HepG2 (cell line): ENCODE data around the gene OR2B3. TPM values are rescaled to one million over a fixed set of nuclear protein-coding genes. Genes with fewer than 3 reads are reported as not detected.

Experiments
- FOXC1 ChIP-seq: sonication (generic); formaldehyde crosslinking; IDR thresholded peaks from 2 replicates; pipeline ENCODE4 v1.8.0; 2022; ENCODE audit warnings: mild to moderate bottlenecking, missing genetic modification reagents, borderline replicate concordance
- HMGXB4 ChIP-seq, 2 experiments: sonication (generic) in 1 of 2; formaldehyde crosslinking in 1 of 2; IDR thresholded peaks; 2 replicates each; pipeline versions ENCODE4 v1.4.0 to v1.6.1; 2018 to 2020; ENCODE audit warnings: missing genetic modification reagents in 2 of 2, borderline replicate concordance in 1 of 2, low read depth in 1 of 2, mild to moderate bottlenecking in 1 of 2, missing biosample characterization in 1 of 2
- MAZ ChIP-seq, 2 experiments: sonication (generic) in 1 of 2; formaldehyde crosslinking in 1 of 2; IDR thresholded peaks; 2 replicates each; pipeline versions ENCODE4 v1.5.0 to v1.6.1; 2012 to 2020; ENCODE audit warnings: low read depth in 2 of 2, mild to moderate bottlenecking in 2 of 2, borderline replicate concordance in 1 of 2, improper control_type of control experiment in 1 of 2, low read length in 1 of 2, missing genetic modification reagents in 1 of 2, moderate library complexity in 1 of 2
- MTA1 ChIP-seq: sonication (generic); formaldehyde crosslinking; IDR thresholded peaks from 2 replicates; pipeline ENCODE4 v1.4.0; 2020; ENCODE audit warnings: missing genetic modification reagents, mild to moderate bottlenecking, borderline replicate concordance
- MTA3 ChIP-seq: sonication (generic); formaldehyde crosslinking; IDR thresholded peaks from 2 replicates; pipeline ENCODE4 v1.4.0; 2020; ENCODE audit warnings: missing genetic modification reagents
- RAD21 ChIP-seq: fragments of 450-650 bp; formaldehyde crosslinking; IDR thresholded peaks from 2 replicates; pipeline ENCODE4 v1.5.0; 2020; ENCODE audit warnings: mild to moderate bottlenecking
- RFXANK ChIP-seq: IDR thresholded peaks from 2 replicates; pipeline ENCODE4 v1.6.1; 2016
- SIX1 ChIP-seq: sonication (generic); formaldehyde crosslinking; IDR thresholded peaks from 2 replicates; pipeline ENCODE4 v1.4.0; 2020; ENCODE audit warnings: missing genetic modification reagents, borderline replicate concordance
- TFDP1 ChIP-seq: IDR thresholded peaks from 2 replicates; pipeline ENCODE4 v1.6.1; 2016; ENCODE audit warnings: missing compliant biosample characterization, missing genetic modification reagents, borderline replicate concordance
- UBTF ChIP-seq: sonication (generic); formaldehyde crosslinking; IDR thresholded peaks from 2 replicates; pipeline ENCODE4 v1.4.0; 2020; ENCODE audit warnings: mild to moderate bottlenecking, missing genetic modification reagents
- ZMYM4 ChIP-seq: sonication (generic); formaldehyde crosslinking; IDR thresholded peaks from 2 replicates; pipeline ENCODE4 v1.8.1; 2023; ENCODE audit warnings: mild to moderate bottlenecking, missing genetic modification reagents
- ZNF33A ChIP-seq: sonication (generic); formaldehyde crosslinking; IDR thresholded peaks from 2 replicates; pipeline ENCODE4 v1.5.1; 2020; ENCODE audit warnings: missing genetic modification reagents, mild to moderate bottlenecking, moderate library complexity, borderline replicate concordance
- ZNF619 ChIP-seq: sonication (generic); formaldehyde crosslinking; IDR thresholded peaks from 2 replicates; pipeline ENCODE4 v1.4.0; 2020; ENCODE audit warnings: mild to moderate bottlenecking, missing genetic modification reagents
- ZNF740 ChIP-seq: sonication (generic); formaldehyde crosslinking; IDR thresholded peaks from 2 replicates; pipeline ENCODE4 v1.4.0; 2020; ENCODE audit warnings: missing genetic modification reagents
- polyA plus RNA-seq, 8 experiments: library from polyadenylated mRNA; depleted of rRNA in 3 of 8; stranded (reverse) in 7 of 8; unstranded in 1 of 8; fragments of >200 nt; fragmentation: Illumina TruSeq in 4 of 8; extraction: Trizol in 4 of 8; gene quantifications; 2 replicates each; pipeline versions ENCODE4 v1.2.1 to v1.2.3, GENCODE V29; 2011 to 2016; ENCODE audit warnings: low read depth in 4 of 8, missing spikeins in 1 of 8, mixed read lengths in 1 of 8; ENCODE audit not compliant: insufficient read depth in 1 of 8
- total RNA-seq, 5 experiments: library from RNA; depleted of rRNA; stranded (reverse); fragments of >200 nt; fragmentation: Illumina TruSeq; extraction: Trizol; gene quantifications; 2 replicates each; pipeline ENCODE4 v1.2.3, GENCODE V29; 2016; ENCODE audit warnings: low read depth in 1 of 5
- TF ChIP-seq, protein P1 (sequence below): sonication (generic); formaldehyde crosslinking; conservative IDR thresholded peaks from 2 replicates; pipeline ENCODE4 v1.8.0; 2022; ENCODE audit warnings: missing genetic modification reagents
- TF ChIP-seq, protein P2 (sequence below): IDR thresholded peaks from 2 replicates; pipeline ENCODE4 v1.6.1; 2016; ENCODE audit warnings: missing biosample characterization, missing genetic modification reagents, low read depth

Gene OR2B3
- total and polyA plus RNA-seq, 2 of the 13 experiments (the other 11 are each of a cell fraction or from before 2014, with no cell fraction given) = not detected

DNA sequence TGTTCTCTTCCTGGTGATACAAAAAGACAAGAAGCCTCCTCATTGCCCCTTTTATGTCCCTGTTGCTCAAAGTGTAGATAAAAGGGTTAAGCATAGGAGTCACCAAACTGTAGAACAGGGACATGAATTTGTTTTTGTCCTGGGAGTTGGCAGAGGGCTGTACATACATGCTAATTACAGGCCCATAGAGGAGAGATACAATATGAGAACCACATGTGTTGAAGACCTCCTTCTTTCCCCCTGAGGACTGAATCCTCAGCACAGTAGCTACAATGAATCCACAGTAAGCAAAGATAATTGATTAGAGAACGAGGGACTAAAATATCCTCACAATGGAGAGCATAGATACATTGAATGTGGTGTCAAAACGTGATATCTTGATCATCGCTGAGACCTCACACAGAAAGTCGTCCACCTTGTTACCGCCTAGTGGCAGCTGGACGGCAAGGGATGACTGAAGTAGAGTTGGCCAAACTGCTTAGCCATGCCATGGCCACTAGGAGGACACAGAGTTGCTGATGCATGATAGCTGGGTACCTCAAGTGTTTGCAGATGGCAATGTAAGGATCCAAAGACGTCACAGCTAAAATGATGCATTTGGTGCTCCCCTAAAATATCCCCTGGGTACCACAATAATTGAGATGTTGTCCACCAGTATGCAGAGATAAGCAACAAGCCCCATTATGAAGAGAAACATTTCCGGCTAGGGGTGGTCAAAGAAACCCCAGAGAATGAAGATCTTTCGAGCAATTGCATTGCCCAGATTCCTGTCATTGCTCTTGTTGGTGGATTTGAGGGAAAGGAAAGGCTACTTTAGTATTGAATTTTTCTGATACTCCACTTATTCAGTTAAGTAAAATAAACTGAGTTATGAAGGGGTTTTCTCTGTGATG is 15.0 kb downstream of the OR2B3 start (continued):
- TF ChIP-seq, protein P1, sequence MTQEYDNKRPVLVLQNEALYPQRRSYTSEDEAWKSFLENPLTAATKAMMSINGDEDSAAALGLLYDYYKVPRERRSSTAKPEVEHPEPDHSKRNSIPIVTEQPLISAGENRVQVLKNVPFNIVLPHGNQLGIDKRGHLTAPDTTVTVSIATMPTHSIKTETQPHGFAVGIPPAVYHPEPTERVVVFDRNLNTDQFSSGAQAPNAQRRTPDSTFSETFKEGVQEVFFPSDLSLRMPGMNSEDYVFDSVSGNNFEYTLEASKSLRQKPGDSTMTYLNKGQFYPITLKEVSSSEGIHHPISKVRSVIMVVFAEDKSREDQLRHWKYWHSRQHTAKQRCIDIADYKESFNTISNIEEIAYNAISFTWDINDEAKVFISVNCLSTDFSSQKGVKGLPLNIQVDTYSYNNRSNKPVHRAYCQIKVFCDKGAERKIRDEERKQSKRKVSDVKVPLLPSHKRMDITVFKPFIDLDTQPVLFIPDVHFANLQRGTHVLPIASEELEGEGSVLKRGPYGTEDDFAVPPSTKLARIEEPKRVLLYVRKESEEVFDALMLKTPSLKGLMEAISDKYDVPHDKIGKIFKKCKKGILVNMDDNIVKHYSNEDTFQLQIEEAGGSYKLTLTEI (CRISPR knock-in tag) = no peak
- TF ChIP-seq MTA1 (CRISPR knock-in tag) (no peak), UBTF (no peak), HMGXB4 (CRISPR knock-in tag; IDR thresholded peaks at IDR 0.05; ENCODE audit: borderline replicate concordance in 1 of 2, low read depth in 1 of 2) (peak; percentile 41 to 46; a peak in 1 of 4 replicates), RAD21 (CRISPR knock-in tag) (peak; percentile 27; the same call in 1 of the 2 replicates), ZNF619 (CRISPR knock-in tag) (0 out of 2 replicates have a peak, but pooled peaks have one; percentile 36), FOXC1 (no peak), MTA3 (CRISPR knock-in tag) (no peak), TFDP1 (CRISPR knock-in tag) (0 out of 2 replicates have a peak, but pooled peaks have one; percentile 18), ZNF740 (CRISPR knock-in tag) (no peak), RFXANK (CRISPR knock-in tag) (no peak), SIX1 (CRISPR knock-in tag) (no peak), ZMYM4 (CRISPR knock-in tag) (0 out of 2 replicates have a peak, but pooled peaks have one; percentile 30), ZNF33A (no peak), MAZ (IDR thresholded peaks at IDR 0.05; ENCODE audit: borderline replicate concordance, low read depth, low read length) (no peak), MAZ (CRISPR knock-in tag; IDR thresholded peaks at IDR 0.05; ENCODE audit: low read depth) (no peak)
- TF ChIP-seq, protein P2, sequence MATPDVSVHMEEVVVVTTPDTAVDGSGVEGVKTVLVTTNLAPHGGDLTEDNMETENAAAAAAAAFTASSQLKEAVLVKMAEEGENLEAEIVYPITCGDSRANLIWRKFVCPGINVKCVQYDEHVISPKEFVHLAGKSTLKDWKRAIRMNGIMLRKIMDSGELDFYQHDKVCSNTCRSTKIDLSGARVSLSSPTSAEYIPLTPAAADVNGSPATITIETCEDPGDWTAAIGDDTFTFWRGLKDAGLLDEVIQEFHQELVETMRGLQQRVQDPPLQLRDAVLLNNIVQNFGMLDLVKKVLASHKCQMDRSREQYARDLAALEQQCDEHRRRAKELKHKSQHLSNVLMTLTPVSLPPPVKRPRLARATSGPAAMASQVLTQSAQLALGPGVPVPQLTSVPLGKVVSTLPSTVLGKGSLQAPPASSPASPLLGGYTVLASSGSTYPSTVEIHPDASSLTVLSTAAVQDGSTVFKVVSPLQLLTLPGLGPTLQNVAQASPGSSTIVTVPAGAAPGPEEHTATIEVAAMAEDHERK (CRISPR knock-in tag) = no peak
